Bronchial epithelial cell (primary cell): ENCODE data around the gene KCNN3. TPM values are rescaled to one million over a fixed set of nuclear protein-coding genes. Genes with fewer than 3 reads are reported as not detected.

Source experiments
- DNase-seq: peaks from one replicate; pipeline ENCODE4 v3.0.0-alpha.2; 2010; ENCODE audit warnings: low read depth
- FAIRE-seq: peaks from 2 replicates; lab custom pipeline; 2011; peaks lifted over from hg19 to GRCh38; lab: Jason Lieb, UNC
- H3K27me3 ChIP-seq: 2 replicates; pipeline ENCODE4 v1.5.1; 2011; ENCODE audit warnings: low read length; ENCODE audit not compliant: control insufficient read depth, insufficient read depth
- H3K36me3 ChIP-seq: 2 replicates; pipeline ENCODE4 v1.5.1; 2011; ENCODE audit warnings: low read length; ENCODE audit not compliant: control insufficient read depth, insufficient read depth
- H3K4me3 ChIP-seq: 2 replicates; pipeline ENCODE4 v1.5.1; 2011; ENCODE audit warnings: mild to moderate bottlenecking, low read depth, low read length, control low read depth
- CTCF ChIP-seq: IDR thresholded peaks from 2 replicates; pipeline ENCODE4 v1.5.1; 2011; ENCODE audit warnings: mild to moderate bottlenecking, moderate library complexity, low read length, control low read depth, inconsistent platforms; ENCODE audit not compliant: insufficient read depth, severe bottlenecking
- total RNA-seq: library from RNA; depleted of rRNA; stranded (reverse); fragments of >200 nt; gene quantifications from 2 replicates; pipeline ENCODE4 v1.2.1, GENCODE V29; 2014

Gene KCNN3
- total RNA-seq, 1 donor from 2014 or later = under 0.01 TPM

GRCh38 chr1:154772606-154773506, 97.2 kb downstream of the KCNN3 start:
- Histone ChIP-seq H3K4me3 (no peak overlapping the region), H3K27me3 (peaks cover 1% of the 10 kb centered on the region), H3K36me3 (no peaks in the 10 kb centered on the region)
- FAIRE-seq (no peak), DNase-seq (no peak)
- no peak for TF ChIP-seq CTCF

GRCh38 chr1:154772056-154772455, 98.0 kb downstream of the KCNN3 start:
- DNase-seq (no peak), FAIRE-seq (no peak)
- no peak for TF ChIP-seq CTCF
- peaks cover 1% of the 10 kb centered on the region for H3K27me3 ChIP-seq
- no peaks in the 10 kb centered on the region for H3K36me3 ChIP-seq
- H3K4me3 ChIP-seq = no peak overlapping the region

- peak; percentile 38 for DNase-seq
Observed at GRCh38 chr1:154770897-154771594, 99.0 kb downstream of the KCNN3 start.

GRCh38 chr1:154769193-154769895, 100.7 kb downstream of the KCNN3 start:
- no peak for TF ChIP-seq CTCF
- no peak for DNase-seq
- H3K27me3 ChIP-seq = peaks cover 1% of the 10 kb centered on the region
- no peak overlapping the region for H3K4me3 ChIP-seq
- no peak for FAIRE-seq
- no peaks in the 10 kb centered on the region for H3K36me3 ChIP-seq

More at GRCh38 chr1:154770897-154771594, 99.0 kb downstream of the KCNN3 start:
- Histone ChIP-seq H3K27me3 (peaks cover 1% of the 10 kb centered on the region), H3K4me3 (no peak overlapping the region), H3K36me3 (no peaks in the 10 kb centered on the region)
- TF ChIP-seq CTCF = no peak
- FAIRE-seq = no peak

GRCh38 chr1:154768456-154769125, 101.5 kb downstream of the KCNN3 start:
- Histone ChIP-seq H3K4me3 (no peak overlapping the region), H3K27me3 (peaks cover 1% of the 10 kb centered on the region), H3K36me3 (no peaks in the 10 kb centered on the region)
- no peak for TF ChIP-seq CTCF
- DNase-seq (no peak), FAIRE-seq (no peak)
